ENCODE results near the gene IL17RD. TPM values are rescaled to one million over a fixed set of nuclear protein-coding genes. Genes with fewer than 3 reads are reported as not detected.

The IL17RD gene
- total and polyA plus RNA-seq, 9 of the 15 experiments (the other 6 are each of a cell fraction or from before 2014, with no cell fraction given) = under 0.01 to 0.09 (median 0.04) TPM; not detected in 4

- TF ChIP-seq E2F6 (IDR thresholded peaks at IDR 0.05; ENCODE audit: borderline replicate concordance in 1 of 2, extremely low read depth in 1 of 2, insufficient read depth in 1 of 2, insufficient read length in 1 of 2, low read depth in 1 of 2, low read length in 1 of 2, poor library complexity in 1 of 2, severe bottlenecking in 1 of 2) (peak; percentile 59 to 86), ZNF121 (CRISPR knock-in tag; conservative IDR thresholded peaks at IDR 0.05) (no peak), FOXK1 (CRISPR knock-in tag; IDR thresholded peaks at IDR 0.05; ENCODE audit: borderline replicate concordance) (no peak), ZNF232 (CRISPR knock-in tag; IDR thresholded peaks at IDR 0.05) (no peak), TEAD4 (IDR thresholded peaks at IDR 0.05; ENCODE audit: low read length) (0 out of 2 replicates have a peak, but pooled peaks have one; percentile 25), TEAD4 (CRISPR knock-in tag; IDR thresholded peaks at IDR 0.05; ENCODE audit: borderline replicate concordance) (no peak), ZNF133 (CRISPR knock-in tag; IDR thresholded peaks at IDR 0.05) (no peak), TFAM (CRISPR knock-in tag; conservative IDR thresholded peaks at IDR 0.05) (no peak), KLF16 (IDR thresholded peaks at IDR 0.05) (no peak), HEY1 (CRISPR knock-in tag; IDR thresholded peaks at IDR 0.05; ENCODE audit: borderline replicate concordance) (no peak), ZNF644 (tag; IDR thresholded peaks at IDR 0.05; ENCODE audit: low read depth) (no peak), SETDB1 (IDR thresholded peaks at IDR 0.05; ENCODE audit: low read length) (no peak), NUFIP1 (IDR thresholded peaks at IDR 0.05; ENCODE audit: partially characterized antibody) (no peak), DIDO1 (tag; IDR thresholded peaks at IDR 0.05; ENCODE audit: low read depth) (no peak), CBX2 (IDR thresholded peaks at IDR 0.05; ENCODE audit: insufficient read depth, low read length, poor library complexity, severe bottlenecking) (no peak), SFPQ (IDR thresholded peaks at IDR 0.05; ENCODE audit: low read depth, low read length) (no peak), DNMT1 (IDR thresholded peaks at IDR 0.05) (no peak), HINFP (tag; conservative IDR thresholded peaks at IDR 0.05; ENCODE audit: low read depth) (no peak), LCOR (CRISPR knock-in tag; IDR thresholded peaks at IDR 0.05) (no peak), SIN3A (IDR thresholded peaks at IDR 0.05; ENCODE audit: borderline replicate concordance in 2 of 2, control insufficient read depth in 1 of 2, low read depth in 2 of 2, low read length in 2 of 2) (no peak), ZNF282 (CRISPR knock-in tag; IDR thresholded peaks at IDR 0.05) (no peak)
- TF ChIP-seq, protein P1, sequence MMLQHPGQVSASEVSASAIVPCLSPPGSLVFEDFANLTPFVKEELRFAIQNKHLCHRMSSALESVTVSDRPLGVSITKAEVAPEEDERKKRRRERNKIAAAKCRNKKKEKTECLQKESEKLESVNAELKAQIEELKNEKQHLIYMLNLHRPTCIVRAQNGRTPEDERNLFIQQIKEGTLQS (IDR thresholded peaks at IDR 0.05) = no peak
- TF ChIP-seq, protein P1 (CRISPR knock-in tag; conservative IDR thresholded peaks at IDR 0.05) = no peak
These were observed 65.0 kb downstream of the IL17RD start (continued) for GRCh38 chr3:57100046-57100695.

All from K562 (cell line).